Adrenal gland (tissue), 12 donors: Measurements from ENCODE around the gene NAV2. TPM values are rescaled to one million over a fixed set of nuclear protein-coding genes. Genes with fewer than 3 reads are reported as not detected.

Experiments
- DNase-seq, 7 donors: peaks; one replicate each; pipeline ENCODE4 v3.0.0-alpha.2; 2019 to 2020
- H3K27ac ChIP-seq, 5 donors: fragments of 200-600 bp; sonication (generic) in 4 of 5; 1 replicate in 3 of 5; 2 replicates in 2 of 5; pipeline versions ENCODE4 v1.5.1 to v1.8.0; 2016 to 2020; ENCODE audit warnings: mild to moderate bottlenecking in 1 of 5
- H3K27me3 ChIP-seq: fragments of 200-600 bp; 2 replicates; pipeline ENCODE4 v1.8.0; 2021
- H3K36me3 ChIP-seq, 2 donors: fragments of 200-600 bp; replicated peaks in 1 of 2; 1 replicate in 1 of 2; 2 replicates in 1 of 2; pipeline versions ENCODE4 v1.5.1 to v1.8.0; 2018 to 2022
- H3K4me1 ChIP-seq, 2 donors: fragments of 200-600 bp; replicated peaks in 1 of 2; 1 replicate in 1 of 2; 2 replicates in 1 of 2; pipeline versions ENCODE4 v1.5.1 to v1.8.0; 2018 to 2021
- H3K4me3 ChIP-seq, 4 donors: fragments of 200-600 bp; sonication (generic) in 3 of 4; one replicate each; pipeline ENCODE4 v1.5.1; 2016 to 2018
- H3K9me3 ChIP-seq, 3 donors: fragments of 200-600 bp; sonication (generic) in 1 of 3; replicated peaks in 1 of 3; 1 replicate in 2 of 3; 2 replicates in 1 of 3; pipeline versions ENCODE4 v1.5.1 to v1.8.0; 2016 to 2021
- POLR2A ChIP-seq, 2 donors: fragments of 450-650 bp; IDR thresholded peaks; one replicate each; pipeline ENCODE4 v1.6.1; 2017; ENCODE audit warnings: antibody characterized with exemption in 2 of 2, mild to moderate bottlenecking in 2 of 2, moderate library complexity in 1 of 2
- WGBS, 4 donors: extraction: QIAGEN DNeasy Blood & Tissue Kit in 2 of 4; methylation state at CpG; one replicate each; pipeline versions ENCODE4 v1.1.5 to v1.1.7; 2013 to 2017; 5-methylcytosine and 5-hydroxymethylcytosine counted together
- intact Hi-C, 2 donors: fragments of 100-400 bp; cut with DNase I; formaldehyde crosslinking; loops; one replicate each; pipeline versions ENCODE4 v1.14.1 to v1.15.0; 2022 to 2023
- polyA plus RNA-seq, 3 donors: library from polyadenylated mRNA; stranded (reverse); fragments of 200-250 nt in 2 of 3; fragments of 350-450 nt in 1 of 3; fragmentation: Illumina TruSeq in 1 of 3; extraction: RNeasy Lipid Tissue Mini Kit (QIAGEN cat#74804) in 1 of 3; gene quantifications; one replicate each; pipeline ENCODE4 v1.2.3, GENCODE V29; 2013 to 2014
- total RNA-seq, 9 donors: library from RNA; depleted of rRNA in 4 of 9; stranded (reverse); fragments of >200 nt in 4 of 9; fragments of 120-200 nt in 1 of 9; fragmentation: NEBNext Ultra II Directional in 1 of 9; extraction: Animal tissue kit (Norgen Biotek cat#: 25700) in 1 of 9; gene quantifications; one replicate each; pipeline versions ENCODE4 v1.1.0 to v1.2.4, GENCODE V29; 2013 to 2023
- TF ChIP-seq, protein P1 (sequence below), 6 experiments: fragments of 450-650 bp in 4 of 6; fragments of 200-600 bp in 2 of 6; sonication (generic) in 1 of 6; IDR thresholded peaks; 1 replicate in 5 of 6; 2 replicates in 1 of 6; pipeline versions ENCODE4 v1.5.1 to v1.8.0; 2016 to 2021; ENCODE audit warnings: antibody characterized with exemption in 6 of 6, mild to moderate bottlenecking in 2 of 6, moderate library complexity in 1 of 6
- donor health status: healthy with polysubstance abuse.
- donor health status: Bipolar disorder and iron deficiency.
- donor health status: DM: yes; HTN: yes; CAD: no.
- donor health status: DM: no; HTN: no; CAD: no.
- donor health status: DM: no; HTN: no; CAD: no.
- donor health status: DM: yes; HTN: yes; CAD: no.

The NAV2 gene
- total and polyA plus RNA-seq, 12 donors, result 1.6 to 9.2 (median 5.5) TPM

DNA sequence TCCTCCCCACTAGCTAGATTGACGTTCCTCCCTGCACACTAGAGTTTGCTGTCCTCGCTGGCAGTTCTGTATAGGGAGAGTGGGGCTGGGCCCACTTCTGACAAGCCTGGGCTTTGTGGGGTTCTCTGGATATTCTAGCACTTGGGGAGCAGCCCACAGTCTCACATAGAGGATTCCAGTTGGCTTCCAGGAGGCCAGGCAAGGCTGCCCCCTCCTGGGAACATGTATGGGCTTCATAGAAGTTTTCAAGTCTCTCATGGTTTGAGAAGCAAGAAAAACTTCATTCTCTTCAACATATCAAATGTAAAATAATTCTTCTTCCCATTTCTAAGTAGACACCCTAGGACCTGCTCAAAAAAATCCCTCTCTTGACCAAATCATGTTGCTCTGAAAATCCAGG, 87.5 kb downstream of the NAV2 start:
- Histone ChIP-seq H3K4me1 (no peaks in the 10 kb centered on the region), H3K36me3 (no peaks in the 10 kb centered on the region), H3K4me3 (no peak overlapping the region), H3K27me3 (no peaks in the 10 kb centered on the region), H3K9me3 (no peaks in the 10 kb centered on the region), H3K27ac (no peak overlapping the region)
- TF ChIP-seq POLR2A (IDR thresholded peaks at IDR 0.05), result no peak
- TF ChIP-seq, protein P1, sequence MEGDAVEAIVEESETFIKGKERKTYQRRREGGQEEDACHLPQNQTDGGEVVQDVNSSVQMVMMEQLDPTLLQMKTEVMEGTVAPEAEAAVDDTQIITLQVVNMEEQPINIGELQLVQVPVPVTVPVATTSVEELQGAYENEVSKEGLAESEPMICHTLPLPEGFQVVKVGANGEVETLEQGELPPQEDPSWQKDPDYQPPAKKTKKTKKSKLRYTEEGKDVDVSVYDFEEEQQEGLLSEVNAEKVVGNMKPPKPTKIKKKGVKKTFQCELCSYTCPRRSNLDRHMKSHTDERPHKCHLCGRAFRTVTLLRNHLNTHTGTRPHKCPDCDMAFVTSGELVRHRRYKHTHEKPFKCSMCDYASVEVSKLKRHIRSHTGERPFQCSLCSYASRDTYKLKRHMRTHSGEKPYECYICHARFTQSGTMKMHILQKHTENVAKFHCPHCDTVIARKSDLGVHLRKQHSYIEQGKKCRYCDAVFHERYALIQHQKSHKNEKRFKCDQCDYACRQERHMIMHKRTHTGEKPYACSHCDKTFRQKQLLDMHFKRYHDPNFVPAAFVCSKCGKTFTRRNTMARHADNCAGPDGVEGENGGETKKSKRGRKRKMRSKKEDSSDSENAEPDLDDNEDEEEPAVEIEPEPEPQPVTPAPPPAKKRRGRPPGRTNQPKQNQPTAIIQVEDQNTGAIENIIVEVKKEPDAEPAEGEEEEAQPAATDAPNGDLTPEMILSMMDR (IDR thresholded peaks at IDR 0.05), result no peak
- intact Hi-C loops, result no loop called here
- WGBS, 4 donors, result 88 to 92% (median 90%) methylated on average over 2 of the region's 2 CpGs
- no peak for DNase-seq

DNA sequence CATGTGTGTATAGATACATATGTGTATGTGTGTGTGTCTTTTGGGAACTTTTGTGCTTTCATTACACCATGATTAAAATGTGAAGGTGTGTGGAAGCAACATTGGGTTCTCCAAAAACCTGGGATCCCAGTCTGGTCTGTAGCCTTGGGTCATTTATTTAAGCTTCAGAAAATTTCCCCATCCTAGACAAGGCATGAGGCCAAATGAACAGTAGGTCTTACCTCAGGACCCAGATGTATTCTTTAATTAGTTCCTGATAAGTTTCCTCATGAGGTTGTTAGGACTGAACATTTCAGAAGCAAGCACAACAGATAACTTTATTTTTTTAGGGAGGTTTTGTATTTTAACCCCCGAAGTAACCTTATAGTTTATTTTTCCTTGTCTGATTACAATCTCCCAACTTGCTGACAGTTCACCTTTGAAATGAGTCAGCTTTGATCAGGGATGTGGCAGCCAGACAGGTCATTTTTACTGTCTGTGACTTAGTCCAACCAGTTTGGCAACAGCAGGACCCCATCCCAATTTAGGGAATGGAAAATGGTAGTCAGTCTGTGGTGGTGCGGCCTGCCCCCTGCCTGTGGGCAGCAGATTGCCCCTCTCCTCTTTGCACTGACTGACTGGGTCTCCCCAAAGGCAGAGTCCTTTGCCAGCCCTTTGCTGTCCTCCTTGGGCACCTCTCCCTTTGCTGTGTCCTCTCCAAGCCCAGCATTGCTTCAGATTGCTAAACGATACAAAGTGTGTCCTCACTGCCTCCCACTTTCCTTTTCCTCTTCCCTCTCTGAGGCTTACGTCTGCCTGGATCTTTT, 88.3 kb downstream of the NAV2 start:
- H3K9me3 ChIP-seq, result no peaks in the 10 kb centered on the region
- no peaks in the 10 kb centered on the region for H3K4me1 ChIP-seq
- H3K4me3 ChIP-seq, result no peak overlapping the region
- TF ChIP-seq, protein P1 (IDR thresholded peaks at IDR 0.05), result no peak
- no peak for TF ChIP-seq POLR2A (IDR thresholded peaks at IDR 0.05)
- no peaks in the 10 kb centered on the region for H3K27me3 ChIP-seq
- DNase-seq, result no peak
- no peaks in the 10 kb centered on the region for H3K36me3 ChIP-seq
- no peak overlapping the region for H3K27ac ChIP-seq
- intact Hi-C loops, result no loop called here
- WGBS, 4 donors, result 65 to 81% (median 68%) methylated on average over 4 of the region's 4 CpGs

DNA sequence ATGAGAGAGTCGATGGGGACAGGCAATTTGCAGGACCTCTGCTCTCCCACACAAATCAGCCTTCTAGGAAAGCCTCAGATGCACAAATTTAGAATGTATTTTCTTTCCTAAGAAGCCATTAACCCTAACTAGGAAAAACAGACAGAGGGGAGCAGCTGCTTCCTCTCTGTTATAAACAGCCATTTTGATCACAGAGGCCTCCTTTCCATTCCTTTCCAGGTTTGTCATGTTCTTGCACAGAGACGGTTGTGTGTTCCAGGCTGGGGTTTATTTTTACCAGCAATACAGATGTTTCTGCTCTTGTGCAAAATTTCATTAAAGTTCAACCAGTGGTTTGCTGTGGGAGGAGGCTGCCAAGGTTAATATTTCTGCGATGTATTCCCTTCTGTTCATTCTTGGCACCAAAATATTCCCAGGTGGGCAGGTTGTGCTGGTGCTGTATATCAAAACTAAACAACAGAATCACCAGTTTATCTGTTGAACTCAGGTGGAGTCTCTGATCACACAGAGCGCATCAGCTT, 90.2 kb downstream of the NAV2 start:
- Histone ChIP-seq H3K36me3 (no peaks in the 10 kb centered on the region), H3K4me1 (no peaks in the 10 kb centered on the region), H3K27ac (no peak overlapping the region), H3K27me3 (no peaks in the 10 kb centered on the region), H3K9me3 (no peaks in the 10 kb centered on the region), H3K4me3 (no peak overlapping the region)
- WGBS, 4 donors, result 73 to 84% (median 83%) methylated on average over 4 of the region's 4 CpGs
- no peak for DNase-seq
- TF ChIP-seq, protein P1 (IDR thresholded peaks at IDR 0.05), result no peak
- TF ChIP-seq POLR2A (IDR thresholded peaks at IDR 0.05), result no peak
- intact Hi-C loops, result no loop called here

DNA sequence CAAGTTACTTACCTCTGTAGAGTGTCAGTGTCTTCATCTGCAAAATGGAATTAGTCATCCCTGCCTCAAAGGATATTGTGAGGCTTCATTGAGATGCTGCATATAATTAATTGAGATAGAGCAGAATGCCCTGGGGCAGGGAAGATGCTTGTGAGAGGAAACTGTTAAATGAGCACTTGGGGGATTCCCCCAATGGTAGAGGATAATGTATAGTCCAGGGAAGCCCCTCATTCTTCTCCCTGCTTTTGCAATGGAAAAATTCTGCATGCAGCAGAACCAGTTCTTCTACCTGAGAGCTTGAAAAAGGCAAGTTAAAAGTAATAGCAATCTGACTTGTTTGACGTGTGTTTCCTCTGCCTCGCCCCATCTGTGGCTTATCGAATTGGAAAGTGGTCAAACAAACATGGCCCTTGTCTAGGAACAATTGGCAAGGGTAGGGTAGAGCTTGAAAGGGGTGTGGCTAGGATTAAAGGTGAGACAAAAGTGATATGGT, 90.9 kb downstream of the NAV2 start:
- Histone ChIP-seq H3K27ac (no peak overlapping the region), H3K27me3 (no peaks in the 10 kb centered on the region), H3K9me3 (no peaks in the 10 kb centered on the region), H3K4me1 (no peaks in the 10 kb centered on the region), H3K36me3 (no peaks in the 10 kb centered on the region), H3K4me3 (no peak overlapping the region)
- intact Hi-C loops, result no loop called here
- WGBS, 4 donors, result 87 to 92% (median 90%) methylated on average over 3 of the region's 3 CpGs
- no peak for DNase-seq
- TF ChIP-seq POLR2A (IDR thresholded peaks at IDR 0.05), result no peak
- TF ChIP-seq, protein P1 (IDR thresholded peaks at IDR 0.05), result no peak
